ENCODE data around the gene ADAP1.

DNA sequence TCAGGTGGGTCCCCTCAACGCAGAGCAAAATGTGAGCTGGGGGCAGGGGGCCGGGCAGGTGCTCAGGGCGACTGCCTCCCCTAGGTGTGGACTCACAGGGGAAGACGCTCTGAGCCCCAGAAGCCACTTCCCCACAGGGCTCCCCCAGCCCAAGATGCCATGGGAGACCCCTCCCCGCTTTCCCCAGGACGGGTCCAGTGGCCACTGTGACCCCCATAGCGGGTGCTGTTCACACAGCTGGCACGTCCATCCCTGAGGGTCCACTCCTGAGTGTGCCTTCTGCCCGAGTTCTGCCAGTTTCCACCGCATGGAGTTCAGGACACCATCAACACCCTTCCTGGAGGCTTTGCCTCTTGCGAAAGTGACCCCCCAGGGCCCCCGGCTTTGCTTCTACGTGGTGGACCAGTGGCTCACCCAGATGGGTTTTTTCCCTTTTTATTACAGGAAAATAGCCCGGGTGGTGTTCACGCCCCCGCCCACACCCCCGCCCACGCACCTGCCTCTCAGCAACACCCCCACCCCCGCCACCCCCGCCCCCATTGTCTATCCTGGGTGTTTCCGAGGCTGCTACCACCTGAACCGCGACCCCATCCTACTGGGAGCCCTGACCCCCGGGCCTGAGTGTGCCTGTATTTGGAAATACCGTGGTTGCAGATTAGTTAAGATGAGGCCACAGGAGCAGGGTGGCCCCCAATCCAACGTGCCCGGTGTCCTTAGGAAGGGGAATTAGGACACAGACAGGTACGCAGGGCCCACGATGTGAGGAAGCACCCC, 32.0 kb downstream of the ADAP1 start:
- no peak for TF ChIP-seq CTCF (IDR thresholded peaks at IDR 0.05)
- no peak for TF ChIP-seq POLR2AphosphoS5 (IDR thresholded peaks at IDR 0.05)
